K562 (cell line): Measurements from ENCODE around the gene AKR1A1. TPM values are rescaled to one million over a fixed set of nuclear protein-coding genes. Genes with fewer than 3 reads are reported as not detected.

Experiments
- BCOR ChIP-seq: fragments of 450-650 bp; IDR thresholded peaks from 2 replicates; pipeline ENCODE4 v1.6.1; 2016
- BRD9 ChIP-seq: fragments of 450-650 bp; IDR thresholded peaks from 2 replicates; pipeline ENCODE4 v1.6.1; 2018; ENCODE audit warnings: low read depth; ENCODE audit not compliant: partially characterized antibody
- CBFA2T3 ChIP-seq: fragments of 450-650 bp; IDR thresholded peaks from 2 replicates; pipeline ENCODE4 v1.6.1; 2017
- DDX20 ChIP-seq: fragments of 450-650 bp; IDR thresholded peaks from 2 replicates; pipeline ENCODE4 v1.6.1; 2016; ENCODE audit warnings: missing genetic modification characterization, low read depth, mild to moderate bottlenecking, missing compliant biosample characterization, moderate library complexity
- ETV5 ChIP-seq: sonication (generic); formaldehyde crosslinking; IDR thresholded peaks from 2 replicates; pipeline ENCODE4 v1.4.0; 2020; ENCODE audit warnings: low read depth, mild to moderate bottlenecking, missing genetic modification reagents
- FIP1L1 ChIP-seq: fragments of 200-400 bp; formaldehyde crosslinking; IDR thresholded peaks from 2 replicates; pipeline ENCODE4 v1.6.1; 2018; ENCODE audit warnings: mild to moderate bottlenecking, low read depth, low read length; ENCODE audit not compliant: poor library complexity, severe bottlenecking
- GTF2F1 ChIP-seq: IDR thresholded peaks from 2 replicates; pipeline ENCODE4 v1.6.1; 2011; ENCODE audit warnings: low read depth, low read length, improper control_type of control experiment
- PML ChIP-seq: IDR thresholded peaks from 2 replicates; pipeline ENCODE4 v1.6.1; 2012; ENCODE audit warnings: low read length, inconsistent platforms
- PRPF4 ChIP-seq: fragments of 200-400 bp; formaldehyde crosslinking; IDR thresholded peaks from one replicate; pipeline ENCODE4 v1.6.1; 2017; ENCODE audit warnings: low read length, low read depth, mild to moderate bottlenecking; ENCODE audit not compliant: insufficient read depth, poor library complexity, severe bottlenecking
- RBM22 ChIP-seq: fragments of 200-400 bp; formaldehyde crosslinking; IDR thresholded peaks from 2 replicates; pipeline ENCODE4 v1.6.1; 2018; ENCODE audit warnings: low read length, low read depth; ENCODE audit not compliant: poor library complexity, severe bottlenecking
- STAG1 ChIP-seq: sonication (generic); formaldehyde crosslinking; IDR thresholded peaks from 2 replicates; pipeline ENCODE4 v1.5.0; 2020; ENCODE audit warnings: missing genetic modification reagents, borderline replicate concordance
- TAF1 ChIP-seq: IDR thresholded peaks from 2 replicates; pipeline ENCODE4 v1.6.1; 2011; ENCODE audit warnings: mild to moderate bottlenecking, low read length, moderate library complexity; ENCODE audit not compliant: insufficient read depth, control insufficient read depth, severe bottlenecking; ENCODE audit errors: extremely low read depth
- TAF9B ChIP-seq: fragments of 450-650 bp; IDR thresholded peaks from 2 replicates; pipeline ENCODE4 v1.6.1; 2018; ENCODE audit warnings: mild to moderate bottlenecking; ENCODE audit not compliant: partially characterized antibody
- TCF7L2 ChIP-seq: fragments of 150-350 bp; IDR thresholded peaks from 2 replicates; pipeline ENCODE4 v1.6.1; 2016; ENCODE audit warnings: low read depth, mild to moderate bottlenecking, low read length, moderate library complexity
- ZC3H8 ChIP-seq: fragments of 450-650 bp; IDR thresholded peaks from 2 replicates; pipeline ENCODE4 v1.6.1; 2017
- polyA plus RNA-seq, 8 experiments: library from polyadenylated mRNA; depleted of rRNA in 4 of 8; stranded (reverse) in 5 of 8; unstranded in 3 of 8; fragments of >200 nt; fragmentation: Nextera tagmentation in 2 of 8; fragmentation: Illumina TruSeq in 1 of 8; extraction: Ambion mirVana in 2 of 8; extraction: Trizol in 1 of 8; gene quantifications; 2 replicates each; pipeline versions ENCODE4 v1.2.1 to v1.2.3, GENCODE V29; 2011 to 2014; ENCODE audit warnings: inconsistent platforms in 1 of 8, missing spikeins in 1 of 8
- total RNA-seq, 7 experiments: library from RNA; depleted of rRNA in 6 of 7; stranded (reverse); fragments of >200 nt in 6 of 7; fragmentation: Illumina TruSeq in 2 of 7; extraction: Trizol in 2 of 7; gene quantifications; 2 replicates each; pipeline versions ENCODE4 v1.2.1 to v1.2.3, GENCODE V29; 2011 to 2021; ENCODE audit warnings: low replicate concordance in 1 of 7
- TF ChIP-seq, protein P1 (sequence below), 2 experiments: fragments of 150-350 bp in 1 of 2; IDR thresholded peaks; 2 replicates each; pipeline ENCODE4 v1.6.1; 2012 to 2016; ENCODE audit warnings: low read depth in 2 of 2, low read length in 2 of 2, mild to moderate bottlenecking in 1 of 2, moderate library complexity in 1 of 2
- TF ChIP-seq, protein P2 (sequence below): sonication (generic); formaldehyde crosslinking; IDR thresholded peaks from 2 replicates; pipeline ENCODE4 v1.8.1; 2023; ENCODE audit warnings: mild to moderate bottlenecking, missing genetic modification reagents, moderate library complexity
- TF ChIP-seq, protein P3 (sequence below): IDR thresholded peaks from 2 replicates; pipeline ENCODE4 v1.6.1; 2011; ENCODE audit not compliant: insufficient read length; ENCODE audit errors: extremely low read depth
- TF ChIP-seq, protein P4 (sequence below): fragments of 250-450 bp; sonication (Bioruptor Pico); IDR thresholded peaks from 2 replicates; pipeline ENCODE4 v1.9.0; 2021; ENCODE audit warnings: mild to moderate bottlenecking, inconsistent platforms

Gene AKR1A1
- total and polyA plus RNA-seq, 9 of the 15 experiments (the other 6 are each of a cell fraction or from before 2014, with no cell fraction given): 68.6 to 211 (median 132) TPM

DNA sequence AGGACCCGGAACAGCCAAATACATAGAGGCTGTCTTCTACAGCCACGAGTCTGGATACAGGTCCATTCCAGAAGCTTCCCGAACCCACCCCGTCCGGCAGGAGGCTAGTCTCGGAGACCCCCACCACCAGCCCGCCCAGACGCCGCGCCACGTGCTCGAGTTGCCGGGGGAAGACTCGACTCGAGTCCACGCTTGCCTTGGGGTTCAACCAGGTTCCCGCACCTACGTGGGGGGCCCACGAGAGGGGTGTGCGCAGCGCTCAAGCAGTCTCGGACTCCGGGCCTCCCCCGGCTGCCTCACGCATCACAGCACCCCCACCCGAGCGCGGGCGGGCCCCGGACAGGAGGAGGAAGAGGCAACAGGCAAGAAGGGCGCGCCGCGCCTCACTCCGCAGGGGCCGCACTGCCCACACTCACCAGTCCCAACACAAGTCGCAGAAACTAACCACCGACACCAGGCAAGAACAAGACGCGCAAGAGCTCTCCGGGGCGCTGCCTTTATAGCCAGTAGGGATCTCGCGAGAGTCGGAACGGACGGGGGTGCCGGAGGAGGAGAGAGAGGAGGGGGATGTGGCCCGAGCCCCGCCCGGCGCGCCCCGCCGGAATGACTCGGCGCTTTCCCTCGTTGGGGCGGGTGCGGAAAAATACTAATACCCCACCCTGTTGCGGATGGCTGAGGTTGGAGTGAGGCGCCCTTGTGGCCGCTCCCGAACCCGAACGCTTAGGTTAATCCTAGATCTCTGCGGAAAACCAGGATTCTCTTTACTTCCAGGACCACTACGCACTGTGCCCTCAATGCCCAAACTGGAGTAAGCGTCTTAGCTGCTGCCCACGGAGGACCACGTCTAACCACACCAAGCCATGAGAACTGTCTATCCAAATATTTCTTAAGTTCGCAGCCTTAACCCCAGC, 29.0 kb upstream of the AKR1A1 start, which contains the start of gene PRDX1 (continued):
- TF ChIP-seq, protein P1, sequence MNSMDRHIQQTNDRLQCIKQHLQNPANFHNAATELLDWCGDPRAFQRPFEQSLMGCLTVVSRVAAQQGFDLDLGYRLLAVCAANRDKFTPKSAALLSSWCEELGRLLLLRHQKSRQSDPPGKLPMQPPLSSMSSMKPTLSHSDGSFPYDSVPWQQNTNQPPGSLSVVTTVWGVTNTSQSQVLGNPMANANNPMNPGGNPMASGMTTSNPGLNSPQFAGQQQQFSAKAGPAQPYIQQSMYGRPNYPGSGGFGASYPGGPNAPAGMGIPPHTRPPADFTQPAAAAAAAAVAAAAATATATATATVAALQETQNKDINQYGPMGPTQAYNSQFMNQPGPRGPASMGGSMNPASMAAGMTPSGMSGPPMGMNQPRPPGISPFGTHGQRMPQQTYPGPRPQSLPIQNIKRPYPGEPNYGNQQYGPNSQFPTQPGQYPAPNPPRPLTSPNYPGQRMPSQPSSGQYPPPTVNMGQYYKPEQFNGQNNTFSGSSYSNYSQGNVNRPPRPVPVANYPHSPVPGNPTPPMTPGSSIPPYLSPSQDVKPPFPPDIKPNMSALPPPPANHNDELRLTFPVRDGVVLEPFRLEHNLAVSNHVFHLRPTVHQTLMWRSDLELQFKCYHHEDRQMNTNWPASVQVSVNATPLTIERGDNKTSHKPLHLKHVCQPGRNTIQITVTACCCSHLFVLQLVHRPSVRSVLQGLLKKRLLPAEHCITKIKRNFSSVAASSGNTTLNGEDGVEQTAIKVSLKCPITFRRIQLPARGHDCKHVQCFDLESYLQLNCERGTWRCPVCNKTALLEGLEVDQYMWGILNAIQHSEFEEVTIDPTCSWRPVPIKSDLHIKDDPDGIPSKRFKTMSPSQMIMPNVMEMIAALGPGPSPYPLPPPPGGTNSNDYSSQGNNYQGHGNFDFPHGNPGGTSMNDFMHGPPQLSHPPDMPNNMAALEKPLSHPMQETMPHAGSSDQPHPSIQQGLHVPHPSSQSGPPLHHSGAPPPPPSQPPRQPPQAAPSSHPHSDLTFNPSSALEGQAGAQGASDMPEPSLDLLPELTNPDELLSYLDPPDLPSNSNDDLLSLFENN (IDR thresholded peaks at IDR 0.05; ENCODE audit: low read depth in 2 of 2, low read length in 2 of 2): peak in 1 of 2 experiments; percentile 96; a peak in 2 of 4 replicates
- TF ChIP-seq FIP1L1: peak; percentile 99
- TF ChIP-seq, protein P2, sequence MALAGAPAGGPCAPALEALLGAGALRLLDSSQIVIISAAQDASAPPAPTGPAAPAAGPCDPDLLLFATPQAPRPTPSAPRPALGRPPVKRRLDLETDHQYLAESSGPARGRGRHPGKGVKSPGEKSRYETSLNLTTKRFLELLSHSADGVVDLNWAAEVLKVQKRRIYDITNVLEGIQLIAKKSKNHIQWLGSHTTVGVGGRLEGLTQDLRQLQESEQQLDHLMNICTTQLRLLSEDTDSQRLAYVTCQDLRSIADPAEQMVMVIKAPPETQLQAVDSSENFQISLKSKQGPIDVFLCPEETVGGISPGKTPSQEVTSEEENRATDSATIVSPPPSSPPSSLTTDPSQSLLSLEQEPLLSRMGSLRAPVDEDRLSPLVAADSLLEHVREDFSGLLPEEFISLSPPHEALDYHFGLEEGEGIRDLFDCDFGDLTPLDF (CRISPR knock-in tag): peak; percentile 92
- TF ChIP-seq, protein P3, sequence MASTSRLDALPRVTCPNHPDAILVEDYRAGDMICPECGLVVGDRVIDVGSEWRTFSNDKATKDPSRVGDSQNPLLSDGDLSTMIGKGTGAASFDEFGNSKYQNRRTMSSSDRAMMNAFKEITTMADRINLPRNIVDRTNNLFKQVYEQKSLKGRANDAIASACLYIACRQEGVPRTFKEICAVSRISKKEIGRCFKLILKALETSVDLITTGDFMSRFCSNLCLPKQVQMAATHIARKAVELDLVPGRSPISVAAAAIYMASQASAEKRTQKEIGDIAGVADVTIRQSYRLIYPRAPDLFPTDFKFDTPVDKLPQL: peak; percentile 100
- TF ChIP-seq, protein P4, sequence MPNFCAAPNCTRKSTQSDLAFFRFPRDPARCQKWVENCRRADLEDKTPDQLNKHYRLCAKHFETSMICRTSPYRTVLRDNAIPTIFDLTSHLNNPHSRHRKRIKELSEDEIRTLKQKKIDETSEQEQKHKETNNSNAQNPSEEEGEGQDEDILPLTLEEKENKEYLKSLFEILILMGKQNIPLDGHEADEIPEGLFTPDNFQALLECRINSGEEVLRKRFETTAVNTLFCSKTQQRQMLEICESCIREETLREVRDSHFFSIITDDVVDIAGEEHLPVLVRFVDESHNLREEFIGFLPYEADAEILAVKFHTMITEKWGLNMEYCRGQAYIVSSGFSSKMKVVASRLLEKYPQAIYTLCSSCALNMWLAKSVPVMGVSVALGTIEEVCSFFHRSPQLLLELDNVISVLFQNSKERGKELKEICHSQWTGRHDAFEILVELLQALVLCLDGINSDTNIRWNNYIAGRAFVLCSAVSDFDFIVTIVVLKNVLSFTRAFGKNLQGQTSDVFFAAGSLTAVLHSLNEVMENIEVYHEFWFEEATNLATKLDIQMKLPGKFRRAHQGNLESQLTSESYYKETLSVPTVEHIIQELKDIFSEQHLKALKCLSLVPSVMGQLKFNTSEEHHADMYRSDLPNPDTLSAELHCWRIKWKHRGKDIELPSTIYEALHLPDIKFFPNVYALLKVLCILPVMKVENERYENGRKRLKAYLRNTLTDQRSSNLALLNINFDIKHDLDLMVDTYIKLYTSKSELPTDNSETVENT (CRISPR knock-in tag): peak; percentile 96
- TF ChIP-seq CBFA2T3: peak; percentile 44
- peak; percentile 100 for TF ChIP-seq TAF1
- no peak; the same call in 1 of the 2 replicates for TF ChIP-seq TCF7L2
- no peak for TF ChIP-seq BRD9
- TF ChIP-seq PRPF4: peak; percentile 100
- 0 out of 2 replicates have a peak, but pooled peaks have one; percentile 24 for TF ChIP-seq STAG1 (CRISPR knock-in tag)
- TF ChIP-seq RBM22: peak; percentile 98
- peak; percentile 98 for TF ChIP-seq TAF9B
- peak; percentile 98 for TF ChIP-seq PML
- peak; percentile 17; the same call in 1 of the 2 replicates for TF ChIP-seq ZC3H8
- peak; percentile 82 for TF ChIP-seq BCOR
- peak; percentile 99 for TF ChIP-seq GTF2F1
- peak; percentile 90 for TF ChIP-seq ETV5 (CRISPR knock-in tag)
- TF ChIP-seq DDX20 (tag): no peak
